Glomerular visceral epithelial cell (primary cell): Measurements from ENCODE around the gene SERPING1.

Source experiments
- DNase-seq: peaks from one replicate; pipeline ENCODE4 v3.0.0-alpha.2; 2016; ENCODE audit errors: extremely low spot score

Gene SERPING1

DNA sequence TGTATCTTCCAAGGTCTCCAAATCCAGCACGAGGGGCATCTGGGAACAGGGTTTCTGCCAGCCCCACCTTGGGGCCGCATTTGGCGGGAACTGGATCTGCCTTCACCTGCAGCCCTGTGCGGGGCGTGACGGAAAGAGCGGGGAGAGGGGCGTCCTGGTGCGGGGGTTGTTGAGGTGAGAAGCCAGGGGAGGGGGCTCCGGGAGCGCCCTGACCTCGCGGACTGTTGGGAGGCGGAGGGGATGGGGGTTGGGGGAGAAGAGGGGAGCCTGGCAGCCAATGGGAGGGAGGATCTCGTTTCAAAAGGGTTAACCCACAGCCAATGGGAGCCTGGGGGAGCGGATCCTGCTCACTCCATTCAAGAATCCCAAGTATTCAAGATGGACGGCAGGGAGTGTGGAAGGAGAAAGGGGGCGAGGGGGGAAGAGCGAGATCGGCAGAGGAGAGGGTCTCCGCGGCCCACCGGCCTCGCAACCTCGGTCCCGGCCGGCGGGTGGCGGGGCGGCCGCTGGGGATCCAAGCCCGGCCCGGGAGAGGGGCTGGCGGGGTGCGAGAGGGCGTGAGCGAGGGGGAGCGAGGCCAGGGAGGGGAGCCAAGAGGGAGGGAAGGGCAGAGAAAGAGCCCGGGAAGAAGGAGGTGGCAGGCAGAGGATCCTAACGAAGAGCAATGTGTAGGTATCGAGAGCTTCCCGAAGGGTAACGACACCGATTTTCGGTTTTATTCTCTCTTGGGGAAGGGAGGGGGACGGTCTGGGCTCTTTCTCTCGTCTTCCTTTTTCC, 40.7 kb downstream of the SERPING1 start:
- DNase-seq: peak; percentile 82

- no peak for DNase-seq
Measured at GRCh38 chr11:57638811-57639320, 41.4 kb downstream of the SERPING1 start.

GRCh38 chr11:57639321-57640067, 42.0 kb downstream of the SERPING1 start:
- peak; percentile 28 for DNase-seq

DNA sequence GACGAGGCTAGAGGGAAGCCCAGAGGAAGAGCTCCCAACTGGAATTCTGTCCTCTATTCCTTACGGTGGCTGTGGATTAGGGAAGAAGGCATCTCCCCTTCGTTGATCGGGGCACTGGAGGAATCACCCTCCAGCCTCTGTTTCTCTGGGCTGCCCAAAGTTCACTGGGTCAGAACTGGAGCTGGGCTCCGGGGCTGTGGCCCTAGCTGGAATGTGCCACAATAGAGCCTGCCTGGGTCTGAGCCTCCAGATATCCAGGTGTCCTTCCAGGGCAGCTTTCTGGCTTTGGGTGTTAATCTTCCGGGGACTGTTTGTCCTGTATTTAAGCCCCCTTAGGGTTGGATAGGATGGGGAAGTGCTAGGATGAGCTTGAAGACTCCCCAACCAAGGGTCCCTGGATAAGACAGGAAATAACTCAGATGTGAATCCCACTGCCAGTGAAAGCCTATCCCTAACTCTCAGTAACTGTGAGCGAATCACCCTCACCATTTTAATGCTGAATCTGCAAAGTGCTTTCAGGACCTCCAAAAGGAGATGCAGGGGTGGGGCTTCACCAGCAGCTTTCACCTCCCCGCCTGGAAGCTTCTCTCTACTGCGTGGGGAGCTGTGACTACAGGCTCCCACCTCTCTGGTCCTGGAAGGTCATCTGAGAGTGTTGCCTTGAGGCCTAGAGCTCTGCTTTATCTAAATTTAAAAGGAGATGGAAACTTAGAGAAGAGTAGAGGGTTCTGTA, 42.7 kb downstream of the SERPING1 start:
- DNase-seq: no peak

DNA sequence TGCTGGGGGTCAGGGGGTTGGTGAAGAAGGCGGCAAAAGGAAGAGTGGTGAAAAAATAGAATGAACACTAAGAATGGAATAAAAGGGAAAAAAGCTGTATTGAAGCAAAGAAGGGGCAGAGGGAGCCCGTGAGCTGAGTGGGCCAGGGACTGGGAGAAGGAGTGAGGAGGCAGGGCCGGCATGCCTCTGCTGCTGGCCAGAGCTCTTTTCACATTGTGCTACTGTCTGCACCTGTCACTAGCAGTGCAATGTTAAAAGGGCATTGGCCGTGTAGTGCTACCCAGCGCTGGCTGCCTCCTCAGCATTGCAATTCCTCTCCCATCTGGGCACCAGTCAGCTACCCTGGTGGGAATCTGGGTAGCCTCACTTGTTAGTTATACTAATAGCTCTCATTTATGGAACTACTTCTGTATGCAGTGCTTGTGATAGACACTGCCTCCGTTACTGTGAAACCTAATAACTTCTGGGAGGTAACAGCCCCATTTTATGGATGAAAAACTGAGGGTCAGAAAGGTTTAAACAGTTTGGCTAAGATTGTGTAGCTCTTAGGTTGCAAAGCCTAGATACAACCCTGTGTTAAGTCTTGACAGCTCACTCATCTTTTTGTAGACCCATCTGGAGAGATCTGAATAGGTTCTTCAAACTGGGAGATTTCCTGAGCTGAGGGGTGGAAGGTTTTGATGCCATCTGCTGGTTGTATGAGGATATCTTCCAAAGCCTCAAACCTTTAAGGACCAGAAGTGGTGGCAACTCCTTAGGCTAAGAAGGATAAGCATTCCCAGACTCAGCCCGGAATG, 43.7 kb downstream of the SERPING1 start:
- DNase-seq: peak; percentile 51

DNA sequence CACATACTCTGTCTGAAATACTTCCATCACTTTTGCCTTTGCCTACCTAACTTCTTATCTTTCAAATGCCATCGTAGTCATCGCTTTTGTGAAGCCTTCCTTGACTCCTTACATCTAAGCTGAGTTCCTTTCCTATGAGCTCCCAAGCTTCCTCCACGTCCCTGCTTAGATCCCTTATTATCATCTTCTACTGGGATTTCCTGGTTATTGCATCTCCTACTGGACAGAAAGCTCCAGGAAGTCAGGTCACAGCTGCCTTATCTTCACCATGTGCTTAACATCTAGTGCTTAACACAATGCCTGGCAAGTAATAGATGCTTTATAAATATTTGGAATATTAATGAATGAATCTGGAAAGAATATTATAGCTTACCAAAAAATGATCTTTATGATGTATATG, 46.3 kb downstream of the SERPING1 start:
- DNase-seq: no peak

DNA sequence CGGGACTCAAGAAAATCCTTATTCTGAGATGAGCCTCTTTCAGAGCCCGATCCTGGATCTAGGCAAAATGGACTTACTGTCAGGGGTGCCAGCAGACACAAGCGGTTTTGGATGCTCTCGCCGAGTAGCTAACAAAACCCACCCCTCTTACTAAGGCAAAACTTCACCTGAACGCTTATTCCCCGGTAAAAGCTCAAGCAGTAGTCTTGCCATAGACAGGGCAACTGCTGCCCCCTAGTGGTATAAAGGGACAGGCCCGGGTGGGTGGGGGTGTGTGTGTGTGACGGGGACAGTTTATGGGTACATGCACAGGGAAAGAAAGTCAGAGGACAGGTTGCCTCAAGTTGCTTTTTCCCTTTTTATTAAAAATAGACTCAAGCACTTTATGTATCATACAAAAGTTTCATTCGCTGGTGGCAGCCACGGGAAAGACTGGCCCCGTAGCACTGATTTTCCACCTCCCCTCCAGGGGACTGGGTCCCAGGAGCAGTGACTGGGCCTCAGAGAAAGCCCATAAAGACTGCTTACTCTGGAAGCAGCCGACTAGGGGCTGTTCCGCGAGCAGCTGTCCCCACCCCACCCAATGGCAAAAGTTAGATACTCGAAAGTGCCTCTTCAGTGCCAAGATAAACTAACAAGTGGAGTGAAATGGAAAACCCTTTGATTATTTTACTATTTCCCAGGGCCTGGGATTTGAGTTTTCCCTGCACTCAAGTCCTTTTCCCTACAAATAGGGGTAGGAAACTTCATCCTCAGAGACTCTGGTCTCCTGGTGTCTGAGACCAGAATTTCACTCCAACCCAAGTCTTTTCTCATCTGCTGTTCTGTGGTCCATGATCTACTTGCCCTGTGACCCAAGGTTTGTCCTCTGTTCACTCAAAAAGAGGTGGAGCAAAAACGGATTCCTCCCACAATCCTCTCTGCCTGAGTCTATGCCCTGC, 47.5 kb downstream of the SERPING1 start:
- DNase-seq: peak; percentile 69

- DNase-seq: no peak
Measured at GRCh38 chr11:57645689-57646085, 48.2 kb downstream of the SERPING1 start.

DNA sequence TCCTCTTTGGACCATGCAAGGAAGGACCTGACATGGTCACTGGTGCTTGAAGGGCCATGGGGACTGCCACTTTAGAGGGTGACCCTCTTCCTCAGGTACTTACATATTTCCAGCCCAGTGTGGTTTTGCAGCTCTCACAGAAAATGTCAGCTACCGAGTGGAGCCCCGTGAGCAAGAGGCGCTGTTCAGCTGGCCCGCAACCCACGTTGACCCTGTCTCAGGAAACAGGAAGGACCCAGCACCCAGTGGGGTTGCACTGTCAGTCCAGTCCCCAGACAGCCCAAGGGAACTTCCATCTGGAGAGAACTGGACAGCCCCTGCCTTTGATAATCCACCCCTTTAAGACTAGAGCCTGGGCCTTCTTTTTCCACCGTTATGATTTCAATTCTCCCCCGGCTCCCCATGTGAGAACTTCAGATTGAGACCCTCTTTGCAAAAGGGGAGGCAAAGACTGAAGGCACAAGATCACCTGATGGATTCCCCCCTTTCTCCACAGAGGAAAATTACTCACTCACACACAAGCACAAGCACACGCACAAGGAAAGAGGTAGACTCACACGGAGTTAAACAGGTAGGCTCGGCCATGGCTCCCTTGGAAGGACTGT, 48.8 kb downstream of the SERPING1 start:
- DNase-seq: no peak

GRCh38 chr11:57646799-57647303, 49.4 kb downstream of the SERPING1 start:
- no peak for DNase-seq

- no peak for DNase-seq
Measured at GRCh38 chr11:57647372-57647771, 49.9 kb downstream of the SERPING1 start.

GRCh38 chr11:57647960-57648800, 50.7 kb downstream of the SERPING1 start:
- peak; percentile 31 for DNase-seq

DNA sequence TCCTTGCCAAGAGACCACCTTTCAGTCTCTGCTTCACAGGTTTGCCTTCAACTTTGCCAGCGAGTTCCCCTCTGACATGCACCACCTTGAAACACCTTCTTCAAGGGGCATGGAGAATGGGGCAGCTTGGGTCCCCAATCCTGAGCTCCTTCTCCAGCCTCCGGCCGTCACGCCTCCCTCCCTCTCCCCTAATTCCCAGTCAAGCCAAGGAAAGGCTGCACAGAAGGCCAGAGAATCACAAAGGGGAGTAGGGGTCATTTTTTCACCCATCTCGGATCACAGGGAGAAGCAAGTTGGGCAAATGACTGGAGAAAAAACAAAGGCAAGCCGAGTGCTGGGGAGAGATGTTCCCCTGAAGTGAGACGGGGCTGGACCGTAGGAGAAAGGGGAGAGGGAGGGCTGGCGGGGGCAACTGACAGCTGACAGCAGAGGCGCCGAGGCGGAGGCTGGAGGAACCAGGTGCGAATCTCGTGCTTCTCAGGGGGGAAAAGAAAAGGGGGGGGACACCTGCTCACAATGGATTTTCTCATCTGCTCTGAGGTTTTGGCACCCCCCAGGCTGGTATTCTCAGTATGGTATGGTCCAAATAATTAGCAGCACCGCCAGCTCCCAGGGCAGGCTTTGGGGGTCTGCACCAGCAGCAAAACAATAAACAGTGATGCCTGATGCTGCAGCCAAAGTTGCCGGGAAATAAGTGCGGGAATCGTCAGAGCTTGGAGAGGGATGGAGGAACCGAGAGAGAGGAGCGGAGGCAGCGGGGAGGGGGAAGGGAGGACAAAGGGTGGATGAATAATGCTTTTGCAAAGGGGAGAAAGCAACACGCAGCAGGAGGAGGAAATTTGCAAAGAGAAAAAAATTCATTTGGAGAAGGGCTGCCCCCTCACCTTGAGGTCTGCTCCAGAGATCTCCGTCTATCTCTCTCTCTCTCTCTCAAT, 51.6 kb downstream of the SERPING1 start:
- DNase-seq: peak; percentile 25

DNA sequence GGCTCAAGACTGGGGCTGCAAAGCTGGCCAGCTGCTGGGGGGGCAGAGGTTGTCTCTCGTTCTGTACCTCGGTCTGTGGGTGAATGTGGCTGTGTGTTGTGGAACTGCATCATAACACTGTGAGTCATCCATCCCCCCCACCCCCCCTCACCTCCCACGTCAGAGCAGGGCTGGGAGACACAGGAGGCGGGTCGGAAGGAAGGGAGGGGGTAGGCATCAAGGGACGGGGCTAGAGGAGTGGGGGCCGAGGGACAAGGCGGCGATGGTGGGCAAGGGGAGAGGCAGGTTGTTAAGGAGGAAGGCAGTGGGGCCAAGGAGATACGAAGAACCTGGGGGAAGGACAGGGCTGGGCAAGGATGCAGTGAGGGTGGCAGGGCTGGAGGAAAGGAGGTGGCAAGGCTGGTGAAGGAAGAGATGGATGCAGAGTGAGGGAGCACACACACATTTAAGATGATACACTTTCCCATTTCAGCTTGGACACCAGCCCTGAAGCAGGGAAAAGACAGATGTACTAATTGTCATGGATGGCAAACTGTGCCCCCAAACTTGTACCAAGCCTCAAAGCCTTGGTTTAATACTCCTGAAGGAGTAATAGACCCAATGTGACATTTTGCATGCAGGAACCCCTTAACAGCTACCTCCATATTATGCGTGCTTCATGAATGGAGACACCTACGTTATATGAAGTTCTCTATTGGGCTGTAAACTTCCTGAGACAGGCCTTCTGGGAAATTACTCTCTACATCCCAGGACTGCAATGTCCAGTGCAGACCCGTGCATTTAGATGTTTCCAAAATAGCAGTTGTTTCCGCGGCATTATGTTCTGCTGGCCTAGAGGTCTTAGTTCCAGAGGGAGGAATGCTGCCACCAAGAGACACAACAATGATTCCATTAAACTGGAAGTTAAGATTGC, 52.6 kb downstream of the SERPING1 start, which contains the start of gene YPEL4:
TSS of gene YPEL4 (minus strand) at position 87 of the 913 bp plus-strand sequence. CDS start 2,805 bp downstream, outside the sequence.
- DNase-seq: peak; percentile 76

GRCh38 chr11:57650739-57651090, 53.2 kb downstream of the SERPING1 start:
- no peak for DNase-seq

DNA sequence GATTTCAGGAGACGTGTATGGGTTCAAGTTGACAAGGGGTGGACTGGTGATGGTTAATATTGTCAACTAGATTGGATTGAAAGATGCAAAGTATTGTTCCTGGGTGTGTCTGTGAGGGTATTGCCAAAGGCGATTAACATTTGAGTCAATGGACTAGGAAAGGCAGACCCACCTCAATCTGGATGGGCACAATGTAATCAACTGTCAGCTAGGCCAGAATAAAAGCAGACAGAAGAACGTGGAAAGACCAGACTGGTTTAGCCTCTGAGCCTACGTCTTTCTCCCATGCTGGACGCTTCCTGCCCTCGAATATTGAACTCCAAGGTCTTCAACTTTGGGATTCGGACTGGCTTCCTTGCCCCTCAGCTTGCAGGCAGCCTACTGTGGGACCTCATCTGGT, 53.9 kb downstream of the SERPING1 start:
- DNase-seq: no peak
